DND-41 (cell line): ENCODE results near the gene MYBPC1.

ENCODE experiments used
- CTCF ChIP-seq: IDR thresholded peaks from 2 replicates; pipeline ENCODE4 v1.5.1; 2012; ENCODE audit warnings: borderline replicate concordance, low read length, moderate library complexity, mild to moderate bottlenecking; ENCODE audit not compliant: poor library complexity, severe bottlenecking; ENCODE audit errors: extremely low read depth
- EZH2 ChIP-seq: IDR thresholded peaks from 3 replicates; pipeline ENCODE4 v1.6.1; 2012; ENCODE audit warnings: borderline replicate concordance, low read depth, mild to moderate bottlenecking, moderate library complexity, low read length, inconsistent platforms; ENCODE audit not compliant: severe bottlenecking

- no peak for TF ChIP-seq CTCF
- TF ChIP-seq EZH2: no peak
These were observed 3.0 kb upstream of the MYBPC1 start for GRCh38 chr12:101591781-101592180.
